ENCODE data around the gene TAF1L.
"Not testable (repeated sequence)": the region's sequence is repeated elsewhere in the genome, so short reads cannot be mapped to it uniquely, and the experiment has no call there.

TAF1L gene

DNA sequence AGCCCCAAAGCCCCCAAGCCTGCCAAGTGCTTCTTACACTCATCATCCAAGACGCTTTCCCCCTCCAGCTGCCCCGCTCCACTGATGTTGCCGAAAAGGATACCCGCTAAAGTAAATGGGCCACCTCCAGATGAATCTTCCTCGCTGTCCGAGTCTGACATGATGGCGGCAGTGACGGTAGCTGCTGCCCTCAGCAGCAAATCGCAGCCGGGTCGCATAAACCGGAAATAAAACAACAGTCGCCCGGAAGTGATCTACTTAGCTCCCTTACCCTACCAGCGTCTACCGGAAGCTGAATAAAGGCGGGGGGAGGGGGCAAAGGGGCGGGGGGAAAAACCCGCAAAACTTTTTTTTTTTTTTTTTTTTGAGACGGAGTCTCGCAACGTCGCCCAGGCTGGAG is at the start of gene TAF1L:
Gene TAF1L (minus strand): TSS at position 308 of the 400 bp plus-strand sequence. CDS start 90 bp downstream, at position 218.
- H3K4me1 Mint-ChIP-seq, result no peaks in the 10 kb centered on the region
- no peak within 1 kb of the TSS for H3K27ac Mint-ChIP-seq
- H3K36me3 Mint-ChIP-seq, result no peaks in the 10 kb centered on the region
- DNase-seq (ENCODE audit: low spot score in 2 of 2), result no peak
- H3K9me3 Mint-ChIP-seq, result no peaks in the 10 kb centered on the region
- no peak within 1 kb of the TSS for H3K4me3 Mint-ChIP-seq
- no peak for ATAC-seq

DNA sequence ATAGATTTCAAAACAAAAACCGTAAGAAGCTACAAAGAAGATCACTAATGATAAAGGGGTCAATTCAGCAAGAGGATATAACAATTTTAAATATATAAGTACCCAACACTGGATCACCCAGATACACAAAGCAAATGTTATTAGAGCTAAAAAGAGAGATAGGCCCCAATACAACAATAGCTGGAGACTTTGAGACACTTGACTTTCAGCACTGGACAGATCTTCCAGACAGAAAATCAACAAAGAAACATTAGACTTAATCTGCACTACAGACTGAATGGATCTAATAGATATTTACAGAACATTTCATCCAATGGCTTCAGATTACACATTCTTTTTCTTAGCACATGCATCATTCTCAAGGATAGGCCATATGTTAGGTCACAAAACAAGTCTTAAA is 46.3 kb upstream of the TAF1L start:
- peaks cover 22% of the 10 kb centered on the region for H3K9me3 Mint-ChIP-seq
- no peak for ATAC-seq

DNA sequence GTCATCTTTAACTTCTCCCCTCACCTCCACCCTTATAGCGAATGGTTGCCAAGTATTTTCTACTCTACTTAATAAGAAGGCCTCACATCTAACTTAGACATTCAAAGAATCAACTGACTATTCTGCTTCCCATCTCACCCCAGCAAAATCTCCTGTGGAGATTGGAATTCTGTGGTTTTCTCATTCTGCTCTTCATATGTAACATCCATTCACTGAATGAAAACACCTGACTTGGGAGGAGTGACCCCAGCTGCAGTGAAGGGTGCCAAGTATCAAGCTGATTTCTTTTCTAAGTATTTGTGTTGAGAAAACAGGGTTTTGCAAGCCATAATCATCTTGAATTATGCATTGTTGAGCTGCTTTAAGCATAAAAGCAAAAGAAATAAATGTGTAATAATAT is 42.5 kb upstream of the TAF1L start:
- DNase-seq (ENCODE audit: low spot score in 2 of 2) (no peak), ATAC-seq (no peak)
- H3K36me3 Mint-ChIP-seq, result no peaks in the 10 kb centered on the region

More for the DNA sequence above, 46.3 kb upstream of the TAF1L start:
- H3K27ac Mint-ChIP-seq, result no peak overlapping the region
- H3K4me3 Mint-ChIP-seq, result no peak overlapping the region
- H3K4me1 Mint-ChIP-seq, result no peaks in the 10 kb centered on the region
- no peaks in the 10 kb centered on the region for H3K36me3 Mint-ChIP-seq
- DNase-seq (ENCODE audit: low spot score in 2 of 2), result no peak

GRCh38 chr9:32672469-32672868 is 37.0 kb upstream of the TAF1L start:
- DNase-seq (ENCODE audit: low spot score in 2 of 2) (no peak), ATAC-seq (no peak)
- Mint-ChIP-seq H3K9me3 (no peaks in the 10 kb centered on the region), H3K27ac (no peak overlapping the region), H3K4me3 (no peak overlapping the region), H3K36me3 (no peaks in the 10 kb centered on the region), H3K4me1 (no peaks in the 10 kb centered on the region)

More for the DNA sequence above, 42.5 kb upstream of the TAF1L start:
- no peaks in the 10 kb centered on the region for H3K4me1 Mint-ChIP-seq
- no peak overlapping the region for H3K27ac Mint-ChIP-seq
- H3K4me3 Mint-ChIP-seq, result no peak overlapping the region
- H3K9me3 Mint-ChIP-seq, result peaks cover 13% of the 10 kb centered on the region

DNA sequence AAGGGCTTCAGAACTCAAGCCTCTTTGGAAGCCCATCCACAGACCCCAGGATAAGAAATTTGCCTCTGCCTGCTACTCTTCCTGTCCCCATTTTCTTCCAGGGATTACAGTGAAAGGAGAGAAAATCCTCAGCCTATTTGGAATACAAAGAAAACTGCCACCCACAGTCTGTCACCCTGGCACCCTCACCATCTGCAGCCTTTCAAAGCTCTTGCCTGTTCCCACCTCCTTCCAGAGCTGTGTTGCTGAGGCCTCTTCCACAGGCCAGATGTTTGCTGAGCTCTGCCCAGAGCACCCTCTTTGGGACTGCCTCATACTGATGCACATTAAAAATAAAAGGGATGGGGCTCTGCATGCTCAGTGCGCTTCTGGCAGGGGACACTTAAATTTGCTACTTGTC is 35.9 kb upstream of the TAF1L start:
- DNase-seq (ENCODE audit: low spot score in 2 of 2) (no peak), ATAC-seq (peak; percentile 9)
- H3K4me3 Mint-ChIP-seq, result no peak overlapping the region
- H3K36me3 Mint-ChIP-seq, result no peaks in the 10 kb centered on the region
- H3K27ac Mint-ChIP-seq, result no peak overlapping the region
- H3K9me3 Mint-ChIP-seq, result no peaks in the 10 kb centered on the region
- no peaks in the 10 kb centered on the region for H3K4me1 Mint-ChIP-seq

DNA sequence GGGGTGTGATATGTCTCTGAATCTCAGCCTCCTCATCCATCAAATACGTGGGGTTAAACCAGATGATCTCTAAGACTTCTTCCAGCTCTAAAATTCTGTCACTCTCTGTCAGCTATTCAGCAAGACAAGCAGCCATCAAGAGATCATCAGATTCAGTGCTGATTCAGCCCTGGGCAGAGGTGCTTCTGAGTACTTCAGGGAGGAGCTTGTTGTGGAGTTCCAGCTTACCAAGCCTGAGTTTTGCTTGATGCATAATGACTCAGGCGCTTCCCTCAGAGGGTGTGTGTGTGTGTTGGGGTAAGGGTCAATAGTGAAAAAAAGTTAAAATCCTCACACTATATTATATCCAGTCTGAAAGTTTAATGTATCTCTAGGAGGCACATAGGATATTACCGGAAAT is 29.6 kb upstream of the TAF1L start:
- DNase-seq (ENCODE audit: low spot score in 2 of 2) (no peak), ATAC-seq (peak; percentile 40)
- Mint-ChIP-seq H3K4me1 (no peaks in the 10 kb centered on the region), H3K36me3 (no peaks in the 10 kb centered on the region), H3K9me3 (no peaks in the 10 kb centered on the region), H3K4me3 (no peak overlapping the region), H3K27ac (no peak overlapping the region)

DNA sequence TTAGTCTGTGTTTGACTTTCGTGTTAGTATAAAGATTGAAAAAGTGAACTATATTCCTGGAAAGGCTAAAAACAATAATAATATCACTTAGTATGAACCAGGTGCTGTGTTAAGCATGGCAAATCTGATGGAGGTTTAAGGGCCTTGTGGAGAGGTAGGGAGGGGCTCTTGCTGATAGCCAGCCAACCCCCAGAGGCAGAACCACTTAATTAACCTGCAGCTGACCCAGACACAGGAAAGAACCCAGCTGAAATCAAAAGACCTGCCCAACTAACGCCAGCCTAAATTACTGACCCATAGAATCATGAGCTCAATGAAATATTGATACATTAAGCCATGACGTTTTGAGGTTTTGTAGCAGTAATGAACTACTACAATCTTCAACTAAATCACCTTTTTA is 28.3 kb upstream of the TAF1L start:
- DNase-seq (ENCODE audit: low spot score in 2 of 2) (no peak), ATAC-seq (no peak)
- Mint-ChIP-seq H3K27ac (no peak overlapping the region), H3K4me3 (no peak overlapping the region), H3K9me3 (no peaks in the 10 kb centered on the region), H3K4me1 (no peaks in the 10 kb centered on the region), H3K36me3 (no peaks in the 10 kb centered on the region)

DNA sequence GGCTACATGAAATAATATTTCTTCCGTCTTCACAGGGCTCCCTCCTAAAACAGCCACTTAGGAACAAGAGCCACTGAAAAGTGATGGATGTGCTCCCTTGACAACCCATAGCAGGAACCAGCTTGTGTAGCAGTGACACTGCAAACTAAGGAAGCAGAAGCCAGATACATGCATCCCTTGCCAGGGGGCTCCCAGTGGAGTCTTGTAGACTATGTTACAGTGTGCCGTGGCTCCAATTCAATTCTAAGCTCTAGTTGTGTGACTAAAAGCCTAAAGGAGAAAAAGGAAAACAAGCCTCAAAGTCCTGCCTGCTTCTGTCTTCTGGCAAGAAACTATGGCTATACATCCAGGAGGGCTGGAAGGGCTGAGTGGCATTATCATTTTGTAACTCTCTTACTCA is 12.2 kb upstream of the TAF1L start:
- Mint-ChIP-seq H3K36me3 (no peaks in the 10 kb centered on the region), H3K9me3 (no peaks in the 10 kb centered on the region), H3K4me1 (no peaks in the 10 kb centered on the region), H3K4me3 (no peak overlapping the region), H3K27ac (no peak overlapping the region)
- ATAC-seq, result no peak
- DNase-seq (ENCODE audit: low spot score in 2 of 2), result no peak

DNA sequence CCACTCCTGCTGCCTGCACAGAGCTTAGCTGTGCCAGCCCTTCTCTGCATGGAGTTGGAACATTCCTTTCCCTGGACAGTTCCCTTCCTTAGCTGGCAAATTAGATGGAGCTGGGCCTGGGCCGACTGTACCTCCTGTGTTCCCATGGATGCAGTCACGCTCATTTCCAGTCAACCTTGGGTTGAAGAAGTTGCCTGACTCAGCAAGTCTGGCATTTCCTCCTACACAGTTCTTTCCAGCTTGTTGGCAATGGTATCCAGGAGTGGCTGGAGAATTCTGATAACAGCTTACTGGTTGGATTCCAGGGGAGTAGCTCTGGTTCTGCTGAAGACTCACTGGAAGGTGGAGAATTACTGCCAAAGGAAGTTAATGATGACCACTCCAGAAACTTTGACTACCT is 9.2 kb upstream of the TAF1L start:
- H3K4me3 Mint-ChIP-seq, result no peak overlapping the region
- DNase-seq (ENCODE audit: low spot score in 2 of 2) (no peak), ATAC-seq (no peak)
- H3K9me3 Mint-ChIP-seq, result no peaks in the 10 kb centered on the region
- H3K36me3 Mint-ChIP-seq, result no peaks in the 10 kb centered on the region
- H3K27ac Mint-ChIP-seq, result no peak overlapping the region
- H3K4me1 Mint-ChIP-seq, result no peaks in the 10 kb centered on the region

- H3K4me1 Mint-ChIP-seq; H3K9me3 Mint-ChIP-seq; ATAC-seq; H3K27ac Mint-ChIP-seq; H3K4me3 Mint-ChIP-seq; DNase-seq (ENCODE audit: low spot score in 2 of 2); H3K36me3 Mint-ChIP-seq: not testable (repeated sequence)
These were observed 2.3 kb downstream of the TAF1L start for GRCh38 chr9:32633151-32633550.

DNA sequence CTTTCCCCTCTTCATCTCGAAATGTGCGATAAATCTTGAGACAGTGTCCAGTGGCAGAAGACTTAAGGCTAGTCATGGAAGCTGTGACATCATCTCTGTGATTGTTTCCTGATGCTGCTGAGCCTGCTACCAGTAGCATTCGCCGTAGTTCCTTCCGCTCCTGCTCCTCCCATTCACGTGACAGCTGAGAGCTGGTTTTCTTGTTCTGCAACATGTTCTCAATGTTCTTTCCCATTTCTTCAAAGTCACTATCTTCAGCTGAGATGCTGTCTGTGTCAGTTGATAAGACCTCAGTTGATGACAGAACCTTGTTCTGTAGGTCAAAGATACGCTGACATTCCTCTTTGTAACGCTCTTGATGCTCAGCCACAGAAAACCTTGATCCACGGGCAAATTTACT is 3.5 kb downstream of the TAF1L start:
- no peaks in the 10 kb centered on the region for H3K36me3 Mint-ChIP-seq
- H3K4me3 Mint-ChIP-seq, result no peak overlapping the region
- no peaks in the 10 kb centered on the region for H3K9me3 Mint-ChIP-seq
- no peak overlapping the region for H3K27ac Mint-ChIP-seq
- no peaks in the 10 kb centered on the region for H3K4me1 Mint-ChIP-seq
- DNase-seq (ENCODE audit: low spot score in 2 of 2) (no peak), ATAC-seq (no peak)

DNA sequence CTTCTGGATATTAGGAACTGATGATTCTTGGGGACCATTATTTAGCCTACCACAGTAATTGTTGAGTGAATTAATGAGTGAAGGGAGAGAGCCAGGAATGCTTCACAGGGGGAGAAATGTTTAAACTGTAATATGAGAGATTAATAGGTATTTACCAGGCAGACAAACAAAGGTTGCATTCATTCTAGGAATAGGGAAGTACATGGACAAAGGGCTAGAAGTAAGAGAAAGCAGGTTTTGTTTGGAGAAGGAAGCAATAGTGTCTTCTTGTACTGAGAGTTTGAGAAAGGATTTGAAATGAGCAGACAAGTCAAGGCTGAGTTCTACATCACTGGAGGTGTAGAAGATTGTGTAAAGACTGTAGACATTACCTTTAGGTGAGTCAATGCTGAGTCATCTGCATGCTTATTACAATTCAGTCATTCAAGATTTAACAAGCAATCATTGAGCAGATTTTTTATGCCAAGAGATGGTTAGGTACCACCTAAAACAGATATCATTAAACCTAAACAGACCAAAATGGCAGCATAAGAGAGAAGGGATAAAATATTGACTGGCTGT is 8.0 kb downstream of the TAF1L start:
- ATAC-seq, result no peak
- Mint-ChIP-seq H3K27ac (no peak overlapping the region), H3K4me1 (no peaks in the 10 kb centered on the region), H3K9me3 (no peaks in the 10 kb centered on the region), H3K4me3 (no peak overlapping the region), H3K36me3 (no peaks in the 10 kb centered on the region)
- no peak for DNase-seq (ENCODE audit: low spot score in 2 of 2)

DNA sequence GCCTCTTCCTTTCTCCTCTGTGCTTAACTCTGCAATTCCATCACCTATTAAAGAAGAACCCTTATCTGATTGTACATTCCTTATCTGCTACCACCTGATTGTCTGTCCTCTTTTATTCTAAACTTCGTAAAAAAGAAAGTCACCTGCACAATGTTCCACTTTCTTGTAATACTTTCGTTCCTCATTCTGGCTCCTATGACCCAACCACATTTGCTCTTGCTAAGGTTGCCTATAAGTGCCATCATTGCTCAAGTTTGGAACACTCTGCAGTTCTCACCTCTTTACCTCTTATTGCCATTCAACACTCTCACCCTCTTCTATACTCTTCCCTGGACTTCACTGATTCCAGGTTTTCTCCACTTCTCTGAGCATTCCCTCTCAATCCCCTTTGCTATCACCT is 10.1 kb downstream of the TAF1L start:
- H3K9me3 Mint-ChIP-seq, result no peaks in the 10 kb centered on the region
- no peak overlapping the region for H3K27ac Mint-ChIP-seq
- no peaks in the 10 kb centered on the region for H3K36me3 Mint-ChIP-seq
- H3K4me3 Mint-ChIP-seq, result no peak overlapping the region
- DNase-seq (ENCODE audit: low spot score in 2 of 2) (no peak), ATAC-seq (no peak)
- no peaks in the 10 kb centered on the region for H3K4me1 Mint-ChIP-seq

GRCh38 chr9:32622948-32623347 is 12.5 kb downstream of the TAF1L start:
- Mint-ChIP-seq H3K36me3 (no peaks in the 10 kb centered on the region), H3K9me3 (no peaks in the 10 kb centered on the region), H3K4me1 (no peaks in the 10 kb centered on the region), H3K27ac (no peak overlapping the region), H3K4me3 (no peak overlapping the region)
- no peak for DNase-seq (ENCODE audit: low spot score in 2 of 2)
- no peak for ATAC-seq

DNA sequence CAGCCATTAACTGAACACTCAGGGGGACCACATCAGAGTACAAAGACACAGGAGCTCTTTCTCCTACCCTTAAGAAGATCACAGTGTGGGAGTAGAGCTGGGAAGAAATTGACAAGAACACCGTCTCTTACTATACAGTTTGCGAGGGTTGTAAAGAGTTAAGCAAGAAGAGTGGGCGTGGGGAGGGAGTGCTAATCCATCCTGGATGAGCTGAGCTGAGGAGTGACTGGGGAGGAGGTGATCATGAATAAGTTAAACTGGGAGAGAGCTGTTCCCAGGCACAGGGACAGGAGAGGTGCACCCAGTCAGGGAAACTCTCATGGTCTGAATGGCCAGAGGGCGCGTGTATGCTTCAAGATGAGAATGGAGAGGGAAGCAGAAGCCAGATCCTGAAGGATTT is 17.2 kb downstream of the TAF1L start:
- Mint-ChIP-seq H3K4me3 (no peak overlapping the region), H3K9me3 (no peaks in the 10 kb centered on the region), H3K27ac (no peak overlapping the region), H3K36me3 (no peaks in the 10 kb centered on the region), H3K4me1 (no peaks in the 10 kb centered on the region)
- DNase-seq (ENCODE audit: low spot score in 2 of 2) (no peak), ATAC-seq (no peak)

DNA sequence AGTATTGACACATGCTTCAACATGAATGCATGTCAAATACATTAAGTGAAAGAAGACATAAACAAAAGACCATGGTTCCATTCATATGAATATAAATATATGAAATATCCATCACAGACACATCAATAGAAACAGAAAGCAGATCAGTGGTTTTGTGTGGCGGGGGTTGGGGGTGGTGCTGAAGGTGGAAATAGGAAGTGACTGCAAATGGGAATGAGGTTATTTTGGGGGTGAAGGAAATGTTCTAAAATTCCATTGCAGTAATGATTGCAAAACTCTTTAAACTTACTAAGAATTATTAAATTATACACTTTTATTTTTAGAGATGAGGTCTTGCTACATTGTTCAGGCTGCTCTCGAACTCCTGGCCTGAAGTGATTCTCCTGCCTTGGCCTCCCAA is 28.7 kb downstream of the TAF1L start:
- ATAC-seq (no peak), DNase-seq (ENCODE audit: low spot score in 2 of 2) (no peak)
- Mint-ChIP-seq H3K9me3 (no peaks in the 10 kb centered on the region), H3K4me3 (no peak overlapping the region), H3K36me3 (no peaks in the 10 kb centered on the region), H3K27ac (no peak overlapping the region), H3K4me1 (no peaks in the 10 kb centered on the region)

Data from stimulated activated effector memory CD8-positive, alpha-beta T cell treated with anti-CD3 and anti-CD28 coated beads, Interleukin-12 subunit alpha, Interleukin-12 subunit beta, amount 100 ng/mL, for 72 hours (primary cell).